DND-41 (cell line): Measurements from ENCODE around the gene PRTFDC1.

ENCODE experiments used
- EZH2 ChIP-seq: IDR thresholded peaks from 3 replicates; pipeline ENCODE4 v1.6.1; 2012; ENCODE audit warnings: borderline replicate concordance, low read depth, mild to moderate bottlenecking, moderate library complexity, low read length, inconsistent platforms; ENCODE audit not compliant: severe bottlenecking
- TF ChIP-seq, protein P1 (sequence below): IDR thresholded peaks from 2 replicates; pipeline ENCODE4 v1.5.1; 2012; ENCODE audit warnings: borderline replicate concordance, low read length, moderate library complexity, mild to moderate bottlenecking; ENCODE audit not compliant: poor library complexity, severe bottlenecking; ENCODE audit errors: extremely low read depth

DNA sequence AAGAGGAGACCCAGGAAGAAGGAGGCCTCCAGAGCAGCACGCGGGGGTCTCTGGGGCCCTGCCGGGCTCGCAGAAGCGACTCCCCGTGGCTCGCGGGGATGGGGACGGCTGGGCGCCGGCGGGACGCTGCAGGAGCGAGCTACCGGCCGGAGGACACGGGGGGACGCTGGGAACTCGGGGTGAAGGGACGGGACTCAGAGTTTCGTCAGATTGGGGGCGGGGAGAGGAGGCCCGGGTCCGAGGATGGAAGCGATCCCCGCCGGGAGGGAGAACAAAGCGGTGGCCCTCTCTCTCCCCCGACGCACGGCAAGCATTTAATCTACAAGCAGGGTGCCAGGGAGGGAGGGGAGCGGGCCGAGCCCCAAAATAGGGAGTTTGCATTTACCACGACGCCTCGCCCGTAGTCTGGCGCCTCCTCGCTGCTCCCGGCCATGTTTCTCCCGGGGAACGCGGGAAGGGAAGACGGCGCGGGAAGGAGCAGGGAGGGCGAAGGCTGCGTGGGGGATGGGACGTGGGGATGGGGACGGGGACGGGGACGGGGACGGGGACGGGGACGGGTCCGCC, at the start of gene PRTFDC1:
- no peak for TF ChIP-seq EZH2
- TF ChIP-seq, protein P1, sequence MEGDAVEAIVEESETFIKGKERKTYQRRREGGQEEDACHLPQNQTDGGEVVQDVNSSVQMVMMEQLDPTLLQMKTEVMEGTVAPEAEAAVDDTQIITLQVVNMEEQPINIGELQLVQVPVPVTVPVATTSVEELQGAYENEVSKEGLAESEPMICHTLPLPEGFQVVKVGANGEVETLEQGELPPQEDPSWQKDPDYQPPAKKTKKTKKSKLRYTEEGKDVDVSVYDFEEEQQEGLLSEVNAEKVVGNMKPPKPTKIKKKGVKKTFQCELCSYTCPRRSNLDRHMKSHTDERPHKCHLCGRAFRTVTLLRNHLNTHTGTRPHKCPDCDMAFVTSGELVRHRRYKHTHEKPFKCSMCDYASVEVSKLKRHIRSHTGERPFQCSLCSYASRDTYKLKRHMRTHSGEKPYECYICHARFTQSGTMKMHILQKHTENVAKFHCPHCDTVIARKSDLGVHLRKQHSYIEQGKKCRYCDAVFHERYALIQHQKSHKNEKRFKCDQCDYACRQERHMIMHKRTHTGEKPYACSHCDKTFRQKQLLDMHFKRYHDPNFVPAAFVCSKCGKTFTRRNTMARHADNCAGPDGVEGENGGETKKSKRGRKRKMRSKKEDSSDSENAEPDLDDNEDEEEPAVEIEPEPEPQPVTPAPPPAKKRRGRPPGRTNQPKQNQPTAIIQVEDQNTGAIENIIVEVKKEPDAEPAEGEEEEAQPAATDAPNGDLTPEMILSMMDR: no peak
